GM12875 (cell line): Measurements from ENCODE around the gene OR13G1.

ENCODE experiments used
- H3K4me3 ChIP-seq: one replicate; pipeline ENCODE4 v1.5.1; 2011; ENCODE audit warnings: low read depth, low read length, control low read depth
- TF ChIP-seq, protein P1 (sequence below): IDR thresholded peaks from 2 replicates; pipeline ENCODE4 v1.5.1; 2011; ENCODE audit warnings: low read depth, mild to moderate bottlenecking, control low read depth, inconsistent platforms, low read length, moderate library complexity, borderline replicate concordance; ENCODE audit not compliant: insufficient read depth

The OR13G1 gene

DNA sequence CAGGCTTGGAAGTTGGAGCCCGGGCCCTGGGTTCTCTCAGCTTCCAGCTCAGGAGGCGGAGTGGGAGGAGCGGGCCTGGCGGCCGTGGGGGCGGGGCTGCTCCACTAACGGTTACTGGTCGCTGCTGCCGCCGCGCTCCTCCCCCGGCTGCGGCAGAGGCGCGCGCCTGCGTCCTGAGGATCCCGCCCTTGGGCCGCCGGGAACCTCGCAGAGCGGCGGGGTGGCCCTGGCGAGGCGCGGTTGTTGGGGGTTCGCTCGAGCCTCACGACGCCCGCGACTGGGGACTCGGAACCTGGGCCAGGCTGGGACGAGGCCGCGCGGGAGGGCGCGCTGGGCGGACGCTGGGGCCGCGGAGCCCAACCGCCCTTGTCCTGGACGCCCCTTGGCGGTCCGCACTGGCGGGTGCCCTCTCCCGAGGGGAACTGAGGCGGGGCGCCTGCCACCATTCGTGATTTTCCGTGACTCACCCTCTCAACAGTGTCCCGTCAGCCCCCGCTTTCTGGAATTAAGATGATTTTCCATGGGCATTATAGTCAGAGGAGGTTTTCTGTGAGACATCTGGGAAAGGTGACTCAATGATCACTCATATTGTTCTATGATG is 40.1 kb downstream of the OR13G1 start:
- TF ChIP-seq, protein P1, sequence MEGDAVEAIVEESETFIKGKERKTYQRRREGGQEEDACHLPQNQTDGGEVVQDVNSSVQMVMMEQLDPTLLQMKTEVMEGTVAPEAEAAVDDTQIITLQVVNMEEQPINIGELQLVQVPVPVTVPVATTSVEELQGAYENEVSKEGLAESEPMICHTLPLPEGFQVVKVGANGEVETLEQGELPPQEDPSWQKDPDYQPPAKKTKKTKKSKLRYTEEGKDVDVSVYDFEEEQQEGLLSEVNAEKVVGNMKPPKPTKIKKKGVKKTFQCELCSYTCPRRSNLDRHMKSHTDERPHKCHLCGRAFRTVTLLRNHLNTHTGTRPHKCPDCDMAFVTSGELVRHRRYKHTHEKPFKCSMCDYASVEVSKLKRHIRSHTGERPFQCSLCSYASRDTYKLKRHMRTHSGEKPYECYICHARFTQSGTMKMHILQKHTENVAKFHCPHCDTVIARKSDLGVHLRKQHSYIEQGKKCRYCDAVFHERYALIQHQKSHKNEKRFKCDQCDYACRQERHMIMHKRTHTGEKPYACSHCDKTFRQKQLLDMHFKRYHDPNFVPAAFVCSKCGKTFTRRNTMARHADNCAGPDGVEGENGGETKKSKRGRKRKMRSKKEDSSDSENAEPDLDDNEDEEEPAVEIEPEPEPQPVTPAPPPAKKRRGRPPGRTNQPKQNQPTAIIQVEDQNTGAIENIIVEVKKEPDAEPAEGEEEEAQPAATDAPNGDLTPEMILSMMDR: no peak
- H3K4me3 ChIP-seq: no peak overlapping the region

DNA sequence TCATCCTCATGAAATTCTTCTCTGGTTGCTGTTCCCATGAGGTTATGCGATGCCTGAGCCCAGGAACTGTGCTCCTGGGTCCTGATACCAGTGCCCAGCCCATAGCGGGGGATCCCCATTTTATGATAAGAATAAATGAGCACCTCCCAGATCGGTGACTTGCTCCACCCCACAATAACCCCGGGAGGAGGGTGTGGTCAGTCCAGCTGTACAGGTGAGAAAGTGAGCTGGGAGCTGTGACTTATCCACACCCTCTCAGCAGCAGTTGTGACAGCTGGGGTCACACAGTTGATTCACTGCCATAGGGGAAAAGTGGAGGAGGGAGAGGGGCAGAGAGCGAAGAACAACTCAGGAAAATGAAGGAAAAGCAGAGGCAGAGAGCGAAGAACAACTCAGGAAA is 40.8 kb downstream of the OR13G1 start:
- TF ChIP-seq, protein P1: no peak
- H3K4me3 ChIP-seq: no peak overlapping the region

DNA sequence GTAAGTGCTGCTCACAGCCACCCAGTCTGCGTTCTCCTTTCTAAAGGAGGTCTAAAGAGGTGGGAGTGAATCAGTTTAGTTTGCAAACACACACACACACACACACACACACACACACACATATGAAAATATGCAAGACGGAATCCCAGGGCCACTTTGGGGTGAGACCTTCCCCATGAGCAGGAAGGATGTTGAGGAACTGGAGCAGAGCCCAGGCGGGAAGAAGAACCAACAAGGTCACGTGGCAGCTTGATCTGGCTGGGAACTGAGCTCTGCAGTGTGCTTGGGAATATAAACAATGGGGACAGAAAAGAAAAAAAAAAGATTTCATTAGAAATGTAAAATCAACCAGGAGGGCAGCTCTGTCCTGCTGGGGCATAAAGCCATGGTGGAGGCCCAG is 41.5 kb downstream of the OR13G1 start:
- TF ChIP-seq, protein P1: no peak

DNA sequence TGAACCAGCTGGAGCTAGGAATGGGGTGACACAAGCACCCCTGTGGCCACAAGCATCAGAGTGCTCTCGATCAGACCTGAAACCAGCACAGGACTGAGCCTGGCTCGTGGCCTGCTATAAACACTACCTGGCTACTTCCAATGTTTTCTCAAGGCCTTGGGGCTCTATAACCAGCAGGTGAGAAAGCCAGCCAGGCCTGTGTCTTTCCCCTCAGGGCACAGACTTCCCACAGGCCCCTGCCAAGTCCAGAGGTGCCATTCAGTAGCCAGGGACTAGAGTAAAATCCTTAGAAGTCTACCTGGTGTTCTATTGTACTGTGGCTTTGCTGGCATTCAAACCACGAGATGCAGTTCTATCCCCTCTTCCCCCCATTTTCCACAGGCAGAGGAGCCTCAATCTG is 51.6 kb downstream of the OR13G1 start:
- TF ChIP-seq, protein P1: no peak
- H3K4me3 ChIP-seq: no peak overlapping the region

More for the DNA sequence above, 41.5 kb downstream of the OR13G1 start:
- H3K4me3 ChIP-seq: no peak overlapping the region
